GM12878 (cell line): ENCODE measurements around the gene ABCA3. TPM values are rescaled to one million over a fixed set of nuclear protein-coding genes. Genes with fewer than 3 reads are reported as not detected.

ENCODE experiments used
- ATAC-seq: fragments of 200-7000 bp; cut with Tn5 transposase; 3 replicates; pipeline ENCODE4 v1.9.1; 2020; ENCODE audit warnings: mild to moderate bottlenecking, moderate library complexity
- BruUV-seq: library from RNA; stranded (reverse); fragments of 400-500 nt; replicated peaks from 2 replicates; lab custom pipeline; 2021; lab: Mats Ljungman, UMichigan
- CTCF ChIA-PET: fragments of 300-600 bp; sonication (Branson Sonifier 250); formaldehyde crosslinking; extraction: SDS; loops from one replicate; lab custom pipeline; 2021; ENCODE audit warnings: inconsistent platforms; lab: Yijun Ruan, JAX
- POLR2A ChIA-PET: fragments of 350-600 bp; formaldehyde crosslinking; extraction: SDS; loops from one replicate; lab custom pipeline; 2021; ENCODE audit warnings: inconsistent platforms; lab: Charles Lee
- RAD21 ChIA-PET: fragments of 300-600 bp; sonication (Branson Sonifier 250); formaldehyde crosslinking; loops from one replicate; lab custom pipeline; 2023; ENCODE audit warnings: antibody characterized with exemption; ENCODE audit not compliant: unreplicated experiment; lab: Charles Lee
- SMC1A ChIA-PET: fragments of 300-600 bp; sonication (Branson Sonifier 250); formaldehyde crosslinking; loops from one replicate; lab custom pipeline; 2023; ENCODE audit not compliant: unreplicated experiment, uncharacterized antibody; lab: Charles Lee
- DNase-seq: peaks from one replicate; pipeline ENCODE4 v3.0.0-alpha.2; 2011; ENCODE audit warnings: low read depth, low spot score
- FAIRE-seq: peaks from 3 replicates; lab custom pipeline; 2011; peaks lifted over from hg19 to GRCh38; lab: Jason Lieb, UNC
- H2AFZ ChIP-seq: 2 replicates; pipeline ENCODE4 v1.6.0; 2011; ENCODE audit warnings: low read depth, low read length, control low read depth; ENCODE audit not compliant: control insufficient read depth
- H3K27ac ChIP-seq: 2 replicates; pipeline ENCODE4 v1.5.1; 2011; ENCODE audit warnings: control low read depth; ENCODE audit not compliant: control insufficient read depth, insufficient read depth
- H3K27me3 ChIP-seq, 2 experiments: replicated peaks in 1 of 2; 2 replicates each; pipeline versions ENCODE4 v1.6.0 to v1.6.1; 2011; ENCODE audit warnings: low read length in 1 of 2; ENCODE audit not compliant: control insufficient read depth in 2 of 2, insufficient read depth in 2 of 2
- H3K36me3 ChIP-seq, 2 experiments: 2 replicates each; pipeline ENCODE4 v1.5.1; 2011; ENCODE audit warnings: low read length in 1 of 2; ENCODE audit not compliant: control insufficient read depth in 2 of 2, insufficient read depth in 2 of 2
- H3K4me1 ChIP-seq: 2 replicates; pipeline ENCODE4 v1.6.1; 2011; ENCODE audit warnings: mild to moderate bottlenecking, low read length, moderate library complexity, mixed read lengths; ENCODE audit not compliant: control insufficient read depth, insufficient read depth
- H3K4me2 ChIP-seq: 2 replicates; pipeline ENCODE4 v1.6.0; 2011; ENCODE audit warnings: control low read depth; ENCODE audit not compliant: control insufficient read depth, insufficient read depth
- H3K4me3 ChIP-seq: fragments of 200-600 bp; sonication (generic); 2 replicates; pipeline ENCODE4 v1.5.1; 2016
- H3K79me2 ChIP-seq: 2 replicates; pipeline ENCODE4 v1.6.0; 2011; ENCODE audit warnings: low read length; ENCODE audit not compliant: control insufficient read depth, insufficient read depth
- H3K9ac ChIP-seq: 2 replicates; pipeline ENCODE4 v1.8.0; 2011; ENCODE audit warnings: low read length, control low read depth, mixed read lengths; ENCODE audit not compliant: control insufficient read depth, insufficient read depth
- H3K9me3 ChIP-seq: replicated peaks from 3 replicates; pipeline ENCODE4 v1.5.1; 2011; ENCODE audit warnings: mild to moderate bottlenecking, low read length; ENCODE audit not compliant: control insufficient read depth, insufficient read depth
- H4K20me1 ChIP-seq: 2 replicates; pipeline ENCODE4 v1.6.0; 2011; ENCODE audit not compliant: control insufficient read depth, insufficient read depth
- CBFB ChIP-seq: IDR thresholded peaks from 2 replicates; pipeline ENCODE4 v1.6.1; 2016; ENCODE audit warnings: antibody characterized with exemption, low read depth
- CREB1 ChIP-seq: IDR thresholded peaks from 2 replicates; pipeline ENCODE4 v1.6.1; 2012; ENCODE audit warnings: low read depth, mild to moderate bottlenecking, inconsistent platforms
- E2F4 ChIP-seq: IDR thresholded peaks from 2 replicates; pipeline ENCODE4 v1.6.1; 2012; ENCODE audit warnings: low read depth, low read length, improper control_type of control experiment
- EGR1 ChIP-seq, 2 experiments: IDR thresholded peaks; 1 replicate in 1 of 2; 2 replicates in 1 of 2; pipeline ENCODE4 v1.6.1; 2011 to 2012; ENCODE audit warnings: low read depth in 2 of 2, low read length in 2 of 2, borderline replicate concordance in 1 of 2, mild to moderate bottlenecking in 1 of 2, moderate library complexity in 1 of 2
- GATAD2B ChIP-seq: fragments of 450-650 bp; conservative IDR thresholded peaks from 2 replicates; pipeline ENCODE4 v1.6.1; 2017; ENCODE audit warnings: low read depth, mild to moderate bottlenecking, moderate library complexity
- MTA3 ChIP-seq: IDR thresholded peaks from 2 replicates; pipeline ENCODE4 v1.6.1; 2012; ENCODE audit warnings: low read length, inconsistent platforms, borderline replicate concordance
- NFIC ChIP-seq: IDR thresholded peaks from 2 replicates; pipeline ENCODE4 v1.6.1; 2012; ENCODE audit warnings: low read depth, mild to moderate bottlenecking, inconsistent platforms, low read length, moderate library complexity
- NRF1 ChIP-seq: conservative IDR thresholded peaks from 2 replicates; pipeline ENCODE4 v1.6.1; 2011; ENCODE audit warnings: mild to moderate bottlenecking, low read depth, low read length, improper control_type of control experiment
- POLR2AphosphoS5 ChIP-seq: IDR thresholded peaks from 2 replicates; pipeline ENCODE4 v1.6.1; 2011; ENCODE audit warnings: mild to moderate bottlenecking, low read length, inconsistent platforms
- POU2F2 ChIP-seq: IDR thresholded peaks from 3 replicates; pipeline ENCODE4 v1.6.1; 2011; ENCODE audit warnings: low read depth, mild to moderate bottlenecking, low read length, borderline replicate concordance
- SREBF2 ChIP-seq: IDR thresholded peaks from 2 replicates; pipeline ENCODE4 v1.6.1; 2012; ENCODE audit warnings: mild to moderate bottlenecking, low read length
- USF1 ChIP-seq: IDR thresholded peaks from 2 replicates; pipeline ENCODE4 v1.6.1; 2011; ENCODE audit warnings: borderline replicate concordance, low read depth, mild to moderate bottlenecking, moderate library complexity, mixed read lengths, low read length; ENCODE audit not compliant: insufficient read depth; ENCODE audit errors: extremely low read length
- ZNF687 ChIP-seq: fragments of 450-650 bp; IDR thresholded peaks from 2 replicates; pipeline ENCODE4 v1.6.1; 2017; ENCODE audit warnings: mild to moderate bottlenecking, moderate library complexity
- WGBS: methylation state at CpG from one replicate; pipeline ENCODE4 v1.1.6; 2016; ENCODE audit warnings: low lambda C conversion rate; ENCODE audit not compliant: insufficient replicate concordance, insufficient coverage; ENCODE audit errors: missing lambda C conversion rate; 5-methylcytosine and 5-hydroxymethylcytosine counted together
- in situ Hi-C: fragments of 300-500 bp; cut with MboI; formaldehyde crosslinking; loops from 9 replicates; pipeline ENCODE4 v1.14.3; 2018; ENCODE audit warnings: mixed read lengths
- intact Hi-C: fragments of 100-400 bp; cut with micrococcal nuclease; formaldehyde crosslinking; loops from one replicate; pipeline ENCODE4 v1.14.2; 2022; ENCODE audit not compliant: unreplicated experiment
- polyA plus RNA-seq, 11 experiments: library from polyadenylated mRNA; depleted of rRNA in 4 of 11; unstranded in 6 of 11; stranded (reverse) in 5 of 11; fragments of >200 nt; fragmentation: Nextera tagmentation in 4 of 11; fragmentation: Illumina TruSeq in 1 of 11; extraction: Ambion mirVana in 4 of 11; extraction: Trizol in 1 of 11; gene quantifications; 1 replicate in 1 of 11; 2 replicates in 10 of 11; pipeline versions ENCODE4 v1.2.1 to v1.2.3, GENCODE V29; 2011 to 2016; ENCODE audit warnings: inconsistent platforms in 2 of 11, missing spikeins in 2 of 11, low read depth in 1 of 11
- total RNA-seq, 4 experiments: library from RNA; depleted of rRNA in 3 of 4; stranded (reverse); fragments of >200 nt in 3 of 4; fragmentation: Illumina TruSeq in 1 of 4; extraction: Trizol in 1 of 4; gene quantifications; 2 replicates each; pipeline versions ENCODE4 v1.2.1 to v1.2.3, GENCODE V29; 2013 to 2021

The ABCA3 gene
- total and polyA plus RNA-seq, 10 of the 15 experiments (the other 5 are each of a cell fraction or from before 2014, with no cell fraction given): 0.71 to 17.6 (median 6.7) TPM

- no peak for TF ChIP-seq CREB1
These were observed 110.8 kb downstream of the ABCA3 start (continued) for GRCh38 chr16:2229632-2230250.

- H3K27ac ChIP-seq: no peak overlapping the region
- H3K4me3 ChIP-seq: no peak overlapping the region
- H4K20me1 ChIP-seq: no peaks in the 10 kb centered on the region
- peaks cover 21% of the 10 kb centered on the region for H3K79me2 ChIP-seq
- ATAC-seq (no peak), DNase-seq (no peak), FAIRE-seq (no peak)
- TF ChIP-seq EGR1 (IDR thresholded peaks at IDR 0.05; ENCODE audit: borderline replicate concordance in 1 of 2, low read depth in 2 of 2, low read length in 2 of 2) (no peak), MTA3 (no peak), ZNF687 (no peak), NRF1 (no peak), POU2F2 (no peak), E2F4 (no peak), NFIC (no peak), USF1 (no peak), SREBF2 (no peak), POLR2AphosphoS5 (no peak), GATAD2B (no peak), CBFB (no peak)
- ChIA-PET RAD21 (no interaction called here), CTCF (no interaction called here), SMC1A (no interaction called here), POLR2A (interaction anchor here (1.0 kb wide), 1 partner anchor 9 kb away, joined by 5 read pairs; no protein-coding TSS in a partner anchor)
- no peak overlapping the region for H3K9ac ChIP-seq
- H3K4me2 ChIP-seq: no peak overlapping the region
- in situ Hi-C loops (no loop called here), intact Hi-C loops (no loop called here)
- H3K4me1 ChIP-seq: peaks cover 5% of the 10 kb centered on the region; the same call in 1 of the 2 replicates
- no peaks in the 10 kb centered on the region for H3K9me3 ChIP-seq
- H3K36me3 ChIP-seq: peaks cover 4 to 37% of the 10 kb centered on the region in 2 experiments; a peak in 3 of 4 replicates
- H3K27me3 ChIP-seq: no peaks in the 10 kb centered on the region
- WGBS: 99% methylated on average over 11 of the region's 12 CpGs
- no peak overlapping the region for H2AFZ ChIP-seq
- no TSS peak for BruUV-seq
These were observed 111.4 kb downstream of the ABCA3 start for GRCh38 chr16:2229091-2229490.
